HG03135 (cell line): ENCODE results near the gene GPR139.

Experiments
- ATAC-seq: cut with Tn5 transposase; IDR thresholded peaks from one replicate; pipeline ENCODE4 v1.9.1; 2021; ENCODE audit warnings: mild to moderate bottlenecking, moderate library complexity; ENCODE audit not compliant: unreplicated experiment

Gene GPR139

GRCh38 chr16:19991614-19992013 is 82.1 kb downstream of the GPR139 start:
- no peak for ATAC-seq

- no peak for ATAC-seq
Measured at GRCh38 chr16:19984135-19984534, 89.6 kb downstream of the GPR139 start.
